GM19455 (cell line): ENCODE data around the gene TJP2.
"Not testable (repeated sequence)": the region's sequence is repeated elsewhere in the genome, so short reads cannot be mapped to it uniquely, and the experiment has no call there.

Source experiments
- ATAC-seq: cut with Tn5 transposase; IDR thresholded peaks from one replicate; pipeline ENCODE4 v1.9.1; 2021; ENCODE audit not compliant: unreplicated experiment

The TJP2 gene

DNA sequence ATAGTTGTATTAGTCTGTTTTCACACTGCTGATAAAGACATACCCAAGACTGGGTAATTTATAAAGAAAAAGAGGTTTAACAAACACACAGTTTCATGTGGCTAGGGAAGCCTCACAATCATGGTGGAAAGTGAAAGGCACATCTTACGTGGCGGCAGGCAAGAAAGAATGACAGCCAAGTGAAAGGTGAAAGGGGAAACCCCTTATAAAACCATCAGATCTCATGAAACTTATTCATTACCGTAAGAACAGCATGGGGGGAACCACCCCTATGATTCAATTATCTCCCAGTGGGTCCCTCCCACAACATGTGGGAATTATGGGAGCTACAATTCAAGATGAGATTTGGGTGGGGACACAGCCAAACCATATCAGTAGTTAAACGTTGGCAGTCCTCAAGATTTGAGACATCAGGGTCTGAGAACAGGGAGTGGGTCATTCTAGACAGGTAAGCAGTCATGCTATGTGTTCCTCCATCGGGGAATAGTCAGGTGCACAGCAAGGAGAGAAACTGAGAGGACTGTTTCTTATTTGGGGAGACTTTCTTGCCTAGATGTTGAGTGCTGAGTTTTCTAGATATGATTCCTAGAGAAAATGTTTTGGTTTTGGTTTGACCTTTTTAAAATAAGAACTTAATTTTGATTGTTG is 105.1 kb downstream of the TJP2 start:
- ATAC-seq: no peak

DNA sequence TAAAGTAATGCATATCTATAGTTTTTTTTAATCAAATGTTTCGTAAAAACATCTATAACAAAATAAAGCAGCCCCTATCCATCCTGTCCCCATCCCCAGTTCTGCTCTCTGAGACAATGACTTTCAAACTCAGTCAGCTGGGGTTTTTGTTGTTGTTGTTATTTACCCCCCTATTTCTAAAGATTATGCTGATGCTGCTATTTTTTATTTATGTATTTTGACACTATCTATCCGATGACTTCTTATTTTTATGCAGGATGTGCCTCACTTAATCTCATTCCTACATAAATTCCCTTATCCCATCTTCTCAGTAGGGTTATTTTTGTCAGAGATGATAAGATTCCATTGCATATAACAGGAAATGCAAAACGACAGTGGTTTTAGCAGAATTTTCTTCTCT is 105.7 kb downstream of the TJP2 start:
- ATAC-seq: no peak

DNA sequence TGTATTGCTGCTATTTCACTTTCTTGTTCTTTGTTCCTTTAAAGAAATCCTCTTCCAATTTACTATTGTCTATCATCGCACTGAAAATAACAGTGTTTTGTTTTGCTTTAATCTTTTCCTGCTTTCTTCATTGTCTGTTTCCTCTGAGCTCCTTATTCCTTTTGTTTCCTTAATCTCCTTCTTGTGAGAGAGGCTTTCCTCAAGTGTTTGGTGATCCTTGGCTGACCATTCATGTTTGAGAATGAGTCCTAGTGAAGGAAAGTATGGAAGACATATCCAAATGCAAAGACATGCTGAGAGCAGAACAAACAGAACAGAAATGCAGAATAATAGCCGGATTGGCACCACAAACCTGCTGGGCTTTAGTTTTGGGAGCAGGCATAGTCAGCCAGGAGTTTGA is 108.9 kb downstream of the TJP2 start:
- ATAC-seq: no peak

DNA sequence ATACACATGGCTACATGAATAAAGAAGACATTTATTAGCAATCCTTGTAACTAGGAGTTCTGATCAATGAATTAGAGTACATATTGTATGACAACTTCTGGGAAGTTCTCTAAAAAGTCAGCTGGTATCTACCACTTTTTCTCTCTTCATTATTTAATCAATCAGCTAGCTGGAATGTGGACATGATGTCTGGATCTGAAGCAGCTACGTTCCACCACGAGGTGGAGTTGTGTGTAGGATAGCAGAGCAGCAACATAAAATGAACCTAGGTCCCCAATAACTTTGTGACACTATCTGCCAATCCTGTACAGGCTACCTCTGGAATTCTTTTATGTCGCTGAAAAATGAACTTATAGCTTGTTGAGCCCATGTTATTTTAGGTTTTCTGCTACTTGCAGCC is 118.0 kb downstream of the TJP2 start:
- ATAC-seq: no peak

DNA sequence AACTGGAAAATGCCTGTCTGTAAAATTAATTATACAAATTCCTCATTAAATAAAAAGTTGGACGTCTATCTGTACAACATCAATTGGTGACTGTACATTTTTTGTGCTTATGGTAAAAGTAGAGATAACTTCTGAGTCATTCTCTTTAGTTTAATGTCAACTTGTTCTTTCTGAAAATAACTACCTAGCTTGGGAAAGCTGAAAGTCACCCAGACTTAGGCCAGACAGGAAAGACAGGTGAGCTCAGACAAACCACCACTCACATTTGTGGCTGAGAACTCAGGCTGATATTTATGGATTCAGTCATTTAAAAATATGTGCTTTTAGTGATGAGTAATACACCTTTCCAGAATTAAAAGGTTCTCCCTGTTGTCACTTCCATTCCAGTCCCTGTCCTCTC is 119.1 kb downstream of the TJP2 start:
- ATAC-seq: no peak

DNA sequence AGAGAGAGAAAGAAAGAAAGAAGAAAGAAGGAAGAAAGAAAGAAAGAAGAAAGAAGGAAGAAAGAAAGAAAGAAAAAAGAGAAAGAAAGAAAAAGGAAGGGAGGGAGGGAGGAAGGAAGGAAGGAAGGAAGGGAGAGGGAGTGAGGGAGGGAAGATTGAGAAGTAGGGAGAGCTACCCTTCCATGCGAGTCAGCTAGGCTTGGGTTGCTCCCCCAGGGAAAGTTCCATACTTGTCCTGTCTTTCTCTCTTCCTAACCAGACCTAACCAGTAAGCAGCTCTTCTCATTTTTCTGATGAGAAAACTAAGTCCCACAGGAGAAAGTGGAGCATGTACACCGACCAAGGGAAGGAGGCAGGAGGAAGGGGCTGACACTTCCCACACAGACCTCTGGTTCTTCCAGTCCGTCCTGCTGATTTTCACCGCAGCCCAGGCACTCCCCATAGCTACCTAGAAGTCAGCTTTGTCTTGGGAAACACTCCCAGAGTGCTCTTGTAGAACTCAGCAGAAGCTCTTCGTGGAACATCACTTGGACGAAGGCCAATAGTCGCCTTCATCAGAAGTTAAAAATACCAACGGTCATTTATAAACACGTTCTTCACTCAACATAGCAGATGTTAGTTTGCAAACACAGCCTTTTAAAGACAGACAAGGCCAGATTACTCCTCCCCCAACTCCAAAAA is 121.9 kb downstream of the TJP2 start:
- no peak for ATAC-seq

DNA sequence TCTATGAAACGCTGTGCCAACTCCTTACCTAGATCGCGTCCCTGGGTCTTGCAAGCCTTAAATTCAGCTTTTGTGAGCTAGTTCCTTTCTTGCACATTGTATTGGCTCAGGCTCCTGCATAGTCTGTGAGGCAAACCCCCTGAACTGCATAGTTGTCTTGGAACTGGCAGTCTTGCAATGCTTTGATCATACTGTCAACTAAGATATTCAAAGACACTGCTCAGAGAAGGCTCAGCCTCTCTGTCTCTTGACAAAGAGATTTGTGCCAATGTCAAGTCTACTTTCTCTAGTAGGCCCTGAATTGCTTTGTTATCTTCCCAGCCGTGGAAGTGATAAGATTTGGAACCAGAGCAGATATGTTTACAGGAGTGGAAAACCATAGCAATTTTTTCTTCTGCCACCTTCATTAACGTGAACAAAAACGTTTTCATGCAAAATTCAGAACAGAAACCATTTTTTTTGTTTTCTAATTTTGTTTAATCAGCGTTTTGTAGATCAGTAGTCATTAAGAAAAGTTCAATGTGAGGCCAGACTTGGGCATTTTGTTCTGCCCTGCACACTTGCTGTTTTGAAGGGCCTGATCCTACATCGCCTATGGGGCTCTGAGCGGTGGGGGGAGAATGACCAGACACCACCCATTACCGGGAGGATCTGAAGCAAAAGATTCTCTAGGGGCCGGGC is 123.4 kb downstream of the TJP2 start:
- no peak for ATAC-seq

DNA sequence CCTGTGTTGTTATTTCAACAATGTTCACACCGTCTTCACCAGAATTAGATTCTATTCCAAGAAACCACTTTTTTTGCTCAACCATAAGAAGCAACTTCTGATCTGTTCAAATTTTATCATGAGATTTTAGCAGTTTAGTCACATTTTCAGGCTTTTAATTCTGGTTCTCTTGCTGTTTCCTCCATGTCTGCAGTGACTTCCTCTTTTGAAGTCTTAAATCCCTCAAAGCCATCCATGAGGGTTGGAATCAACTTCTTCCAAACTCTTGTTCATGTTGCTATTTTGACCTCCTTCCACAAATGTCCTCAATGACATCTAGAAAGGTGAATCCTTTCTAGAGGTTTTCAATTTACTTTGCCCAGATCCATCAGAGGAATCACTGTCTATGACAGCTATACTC is 125.2 kb downstream of the TJP2 start:
- no peak for ATAC-seq

DNA sequence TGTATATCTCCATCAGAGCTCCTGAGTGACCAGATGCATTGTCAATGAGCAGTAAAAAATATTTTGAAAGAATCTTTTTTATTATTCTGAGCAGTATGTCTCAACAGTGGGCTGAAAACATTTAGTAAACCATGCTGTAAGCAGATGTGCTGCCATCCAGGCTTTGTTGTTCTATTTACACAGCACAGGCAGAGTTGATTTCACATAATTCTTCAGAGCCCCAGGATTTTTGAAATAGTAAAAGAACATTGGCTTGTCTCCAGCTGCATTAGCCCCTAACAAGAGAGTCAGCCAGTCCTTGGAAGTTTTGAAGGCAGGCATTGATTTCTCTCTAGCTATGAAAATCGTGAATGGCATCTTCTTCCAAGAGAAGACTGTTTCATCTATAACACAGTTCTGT is 125.7 kb downstream of the TJP2 start:
- no peak for ATAC-seq

DNA sequence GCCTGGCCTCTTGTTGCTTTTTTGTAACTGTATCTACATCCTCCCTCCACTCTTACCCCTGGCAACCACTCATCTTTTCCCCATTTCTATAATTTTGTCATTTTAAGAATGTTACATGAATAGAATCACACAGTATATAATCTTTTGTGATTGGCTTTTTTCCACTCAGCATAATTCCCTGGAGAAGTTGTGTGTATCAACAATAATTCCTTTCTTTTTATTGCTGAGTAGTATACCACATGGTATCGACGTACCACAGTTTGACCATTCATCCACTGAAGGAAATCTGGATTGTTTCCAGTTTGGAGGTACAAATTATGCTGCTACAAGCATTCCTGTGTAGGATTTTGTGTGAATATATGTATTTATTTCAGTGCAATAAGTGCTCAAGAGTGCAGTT is 129.3 kb downstream of the TJP2 start:
- ATAC-seq: no peak

DNA sequence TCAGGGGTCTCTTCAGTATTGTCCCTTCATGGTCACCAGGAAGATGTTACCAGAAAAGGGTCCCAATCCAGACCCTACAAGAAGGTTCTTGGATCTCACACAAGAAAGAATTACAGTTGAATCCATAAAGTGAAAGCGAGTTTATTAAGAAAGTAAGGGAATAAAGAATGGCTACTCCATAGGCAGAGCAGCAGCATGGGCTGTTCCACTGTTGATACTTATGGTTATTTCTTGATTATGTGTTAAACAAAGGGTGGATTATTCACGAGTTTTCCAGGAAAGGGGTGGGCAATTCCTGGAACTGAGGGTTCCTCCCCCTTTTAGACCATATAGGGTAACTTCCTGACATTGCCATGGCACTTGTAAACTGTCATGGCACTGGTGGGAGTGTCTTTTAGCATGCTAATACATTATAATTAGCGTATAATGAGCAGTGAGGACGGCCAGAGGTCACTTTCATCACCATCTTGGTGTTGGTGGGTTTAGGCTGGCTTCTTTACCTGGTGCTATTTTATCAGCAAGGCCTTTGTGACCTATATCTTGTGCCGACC is 132.9 kb downstream of the TJP2 start:
- not testable (repeated sequence) for ATAC-seq

DNA sequence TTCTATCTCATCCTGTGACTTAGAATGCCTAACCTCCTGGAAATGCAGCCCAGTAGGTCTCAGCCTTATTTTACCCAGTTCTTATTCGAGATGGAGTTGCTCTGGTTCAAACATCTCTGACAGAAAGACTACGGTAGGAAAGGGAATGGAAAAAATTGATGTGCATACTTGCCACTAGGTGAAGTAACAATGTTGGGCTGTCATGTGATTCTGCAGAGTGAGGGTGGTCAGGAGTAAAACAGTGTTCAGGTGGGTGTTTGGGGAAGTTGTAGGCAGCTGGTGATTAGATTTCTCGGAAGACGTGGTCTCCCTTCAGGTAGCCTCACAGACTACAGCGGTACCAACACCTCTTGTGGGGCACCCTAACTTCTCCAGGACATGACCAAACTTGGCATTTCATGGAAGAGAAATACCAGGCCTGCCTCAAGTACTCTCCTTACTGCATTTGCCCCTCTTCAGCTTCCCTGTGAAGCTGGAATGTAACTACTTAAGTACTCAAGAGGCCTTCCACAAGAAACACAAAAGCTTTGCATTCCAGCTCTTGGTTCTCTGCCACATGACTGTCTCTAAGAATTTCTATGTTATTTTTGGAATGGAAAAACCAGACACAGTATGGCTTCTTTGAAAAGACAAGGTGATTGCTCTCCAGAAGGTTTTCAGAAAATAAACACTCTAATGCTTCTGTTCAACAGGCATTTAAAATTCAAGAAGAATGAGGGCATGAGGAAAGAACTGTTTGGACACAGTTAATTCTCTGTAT is 133.5 kb downstream of the TJP2 start:
- no peak for ATAC-seq

DNA sequence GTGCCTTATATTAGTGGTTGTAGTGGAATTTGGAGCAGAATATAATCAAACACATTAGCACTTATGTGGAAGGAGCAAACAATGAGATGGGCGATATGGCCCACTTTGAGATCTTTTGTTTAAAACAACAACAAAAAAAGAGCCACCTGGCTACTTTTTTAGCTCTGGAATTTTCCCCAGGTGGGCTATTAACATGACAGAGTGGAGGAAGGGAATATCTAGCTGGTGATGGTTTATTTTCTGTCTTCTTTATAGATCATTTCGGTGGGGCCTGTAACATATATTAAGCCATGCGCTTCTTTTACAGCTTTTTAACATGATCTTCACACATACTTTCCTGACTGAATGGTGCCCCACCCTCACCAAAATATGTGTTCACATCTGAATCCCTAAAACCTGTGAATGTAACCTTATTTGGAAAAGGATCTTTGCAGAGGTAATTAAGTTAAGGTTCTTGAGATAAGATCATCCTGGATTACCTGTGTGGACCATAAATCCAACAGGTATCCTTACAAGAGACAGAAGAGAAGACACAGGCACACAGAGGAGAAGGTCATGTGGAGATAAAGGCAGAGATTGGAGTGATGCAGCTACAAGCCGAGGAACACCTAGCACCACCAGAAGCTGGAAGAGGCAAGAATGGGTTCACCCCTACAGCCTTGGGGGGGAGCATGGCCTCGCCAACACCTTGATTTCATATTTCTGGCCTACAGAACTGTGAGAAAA is 134.3 kb downstream of the TJP2 start:
- no peak for ATAC-seq

DNA sequence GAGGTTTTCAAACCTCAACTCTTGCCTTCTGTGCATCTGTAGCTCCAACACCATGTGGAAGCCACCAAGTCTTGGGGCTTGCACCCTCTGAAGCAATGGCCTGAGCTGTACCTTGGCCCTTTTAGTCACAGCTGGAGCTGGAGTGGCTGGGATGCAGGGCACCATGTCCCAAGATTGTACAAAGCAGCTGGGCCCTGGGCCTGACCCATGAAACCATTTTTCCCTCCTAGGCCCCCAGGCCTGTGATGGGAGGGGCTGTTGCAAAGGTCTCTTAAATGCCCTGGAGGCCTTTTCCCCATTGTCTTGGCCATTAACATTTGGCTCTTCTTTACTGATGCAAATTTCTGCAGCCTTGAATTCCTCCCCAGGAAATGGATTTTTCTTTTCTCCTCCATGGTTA is 139.1 kb downstream of the TJP2 start:
- ATAC-seq: no peak

DNA sequence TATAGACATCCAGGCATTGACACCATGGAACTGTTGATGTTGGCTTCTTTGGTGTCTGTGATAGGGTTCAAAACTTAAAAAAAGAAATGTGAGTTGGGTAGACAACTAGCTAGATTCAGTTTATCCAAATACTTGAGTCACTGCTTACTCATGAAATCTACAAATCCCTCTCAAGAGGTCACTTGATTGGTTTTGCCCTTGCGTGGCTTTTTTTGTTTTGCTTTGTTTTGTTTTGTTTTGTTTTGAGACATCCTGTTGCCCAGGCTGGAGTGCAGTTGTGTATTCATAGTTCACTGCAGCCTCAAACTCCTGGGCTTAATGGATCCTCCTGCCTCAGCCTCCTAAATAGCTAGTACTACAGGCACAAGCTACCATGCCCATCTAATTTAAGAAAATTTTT is 140.5 kb downstream of the TJP2 start:
- ATAC-seq: no peak

DNA sequence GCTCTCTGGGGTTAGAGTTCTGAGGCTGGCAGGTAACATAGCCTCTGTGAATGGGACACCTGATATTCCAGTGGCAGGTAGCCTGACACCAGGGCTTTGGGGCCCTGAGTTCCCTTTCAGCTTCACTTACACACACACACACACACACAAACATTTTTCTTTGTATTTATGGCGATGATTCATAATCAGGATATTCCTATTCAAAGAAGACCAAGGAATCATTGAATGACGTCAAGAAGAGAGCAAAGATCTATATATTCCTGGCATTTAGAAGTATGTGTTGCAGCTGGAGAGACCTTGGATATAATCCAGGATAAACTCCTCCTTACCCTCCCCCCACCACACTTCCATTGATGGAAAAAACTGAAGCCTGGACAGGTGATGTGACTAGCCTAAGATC is 143.0 kb downstream of the TJP2 start:
- no peak for ATAC-seq

DNA sequence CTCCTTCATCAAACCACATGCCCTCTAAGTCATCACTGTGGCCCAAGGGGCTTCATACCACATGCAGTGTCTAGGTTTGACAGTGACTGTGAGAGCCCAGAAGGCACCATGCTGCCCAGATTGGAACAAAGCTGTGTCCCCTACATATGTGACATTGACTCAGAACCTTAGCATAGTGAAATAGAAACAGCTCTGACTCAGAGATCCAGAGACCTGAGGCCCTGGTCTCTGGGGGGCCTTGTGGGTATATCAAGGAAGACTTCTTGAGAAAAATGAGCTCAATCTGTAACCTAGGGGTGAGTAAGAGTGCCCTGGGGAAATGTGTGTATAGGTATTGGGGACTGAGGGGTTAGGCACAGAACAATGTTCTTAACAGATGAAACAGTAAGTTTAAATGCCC is 143.8 kb downstream of the TJP2 start:
- no peak for ATAC-seq

DNA sequence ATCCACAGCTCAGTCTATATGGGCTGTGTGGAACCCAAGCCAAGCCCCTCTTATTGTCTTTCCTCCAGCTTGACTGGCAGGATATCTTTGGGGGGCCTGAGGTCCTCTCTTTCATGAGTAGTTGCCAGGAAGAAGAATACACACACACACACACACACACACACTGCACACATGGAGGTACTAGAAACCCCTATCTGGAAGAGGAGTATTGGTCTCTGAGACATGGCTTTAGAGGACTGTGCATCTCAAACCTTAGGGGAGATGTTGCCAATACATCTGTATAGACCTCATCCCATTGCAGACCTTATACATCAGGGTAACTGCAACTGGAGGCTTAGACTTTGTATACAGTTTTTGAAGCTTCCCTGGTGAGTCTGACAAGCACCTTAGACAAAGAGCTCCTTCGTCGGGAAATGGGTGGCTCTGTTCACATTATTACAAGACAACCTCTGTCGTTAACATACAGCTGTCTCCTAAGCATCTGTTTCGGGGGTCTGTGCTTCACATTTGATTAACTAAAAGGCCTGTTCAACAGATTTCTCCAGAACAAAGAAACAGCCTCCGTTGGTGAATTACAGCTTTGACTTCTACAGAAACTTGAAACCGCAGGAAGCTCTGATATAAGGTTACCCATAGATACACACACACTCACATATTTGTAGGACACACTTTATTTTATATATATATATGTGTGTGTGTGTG is 145.4 kb downstream of the TJP2 start:
- ATAC-seq: no peak

DNA sequence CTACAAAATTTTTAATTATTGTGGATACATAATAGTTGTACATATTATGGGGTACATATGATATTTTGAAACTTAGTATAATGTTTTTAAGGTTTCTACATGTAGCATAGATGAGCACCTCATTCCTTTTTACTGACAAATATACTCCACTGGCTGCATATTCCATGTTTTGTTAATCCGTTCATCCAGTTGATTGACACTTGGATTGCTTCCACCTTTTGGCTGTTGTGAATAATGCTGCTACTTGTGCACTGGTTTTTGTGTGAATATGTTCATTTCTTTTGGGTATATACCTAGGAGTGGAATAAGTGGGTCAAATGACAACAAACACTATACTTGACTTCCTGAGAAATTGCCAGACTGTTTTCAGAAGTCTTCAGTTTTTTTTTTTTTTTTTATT is 148.2 kb downstream of the TJP2 start:
- ATAC-seq: no peak

DNA sequence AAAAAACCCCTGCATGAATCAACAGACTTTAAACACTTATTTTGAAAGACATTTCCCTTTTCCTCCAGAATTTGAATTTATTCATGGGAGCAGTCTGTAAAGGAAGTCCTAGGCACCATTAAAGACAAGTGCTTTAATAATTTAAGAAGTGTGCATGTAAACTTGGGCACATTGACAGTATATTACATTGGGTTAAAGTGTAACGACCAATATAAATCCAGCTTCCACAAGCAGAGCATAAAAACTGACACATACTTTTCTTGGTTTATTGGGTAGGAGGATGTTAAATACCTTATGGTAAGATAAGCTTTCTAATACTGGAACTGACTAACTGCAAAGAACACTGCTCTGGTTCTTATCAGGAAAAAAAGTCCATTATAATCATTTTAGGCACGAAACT is 149.8 kb downstream of the TJP2 start:
- no peak for ATAC-seq
